AG04450 (cell line): ENCODE measurements around the gene CPXM2. TPM values are rescaled to one million over a fixed set of nuclear protein-coding genes. Genes with fewer than 3 reads are reported as not detected.

ENCODE experiments used
- CTCF ChIA-PET: fragments of 300-600, 350-600 bp; formaldehyde crosslinking; extraction: SDS; loops from one replicate; lab custom pipeline; 2022; ENCODE audit warnings: antibody characterized with exemption, inconsistent platforms; lab: Charles Lee
- POLR2A ChIA-PET: fragments of 350-600 bp; formaldehyde crosslinking; extraction: SDS; loops from one replicate; lab custom pipeline; 2021; ENCODE audit warnings: antibody characterized with exemption, inconsistent platforms; lab: Yijun Ruan, JAX
- DNase-seq: peaks from one replicate; pipeline ENCODE4 v3.0.0-alpha.2; 2011; ENCODE audit warnings: low read depth, low spot score
- H3K27ac ChIP-seq: one replicate; pipeline ENCODE4 v1.5.1; 2012; ENCODE audit warnings: low read depth, low read length, control low read depth
- H3K27me3 ChIP-seq: one replicate; pipeline ENCODE4 v1.6.0; 2012; ENCODE audit warnings: low read length; ENCODE audit not compliant: control insufficient read depth, insufficient read depth
- H3K4me3 ChIP-seq: 2 replicates; pipeline ENCODE4 v1.5.1; 2011; ENCODE audit warnings: mild to moderate bottlenecking, low read depth, low read length, control low read depth
- H3K9me3 ChIP-seq: 2 replicates; pipeline ENCODE4 v1.5.1; 2012; ENCODE audit warnings: low read length; ENCODE audit not compliant: control insufficient read depth, insufficient read depth
- polyA plus RNA-seq: library from polyadenylated mRNA; depleted of rRNA; stranded (reverse); fragments of >200 nt; gene quantifications from 2 replicates; pipeline ENCODE4 v1.2.3, GENCODE V29; 2011
- TF ChIP-seq, protein P1 (sequence below): IDR thresholded peaks from 2 replicates; pipeline ENCODE4 v1.5.1; 2011; ENCODE audit warnings: low read depth, low read length, control low read depth, inconsistent platforms

CPXM2 gene
- polyA plus RNA-seq, 1 experiment: not detected

- no peak for DNase-seq
- TF ChIP-seq, protein P1, sequence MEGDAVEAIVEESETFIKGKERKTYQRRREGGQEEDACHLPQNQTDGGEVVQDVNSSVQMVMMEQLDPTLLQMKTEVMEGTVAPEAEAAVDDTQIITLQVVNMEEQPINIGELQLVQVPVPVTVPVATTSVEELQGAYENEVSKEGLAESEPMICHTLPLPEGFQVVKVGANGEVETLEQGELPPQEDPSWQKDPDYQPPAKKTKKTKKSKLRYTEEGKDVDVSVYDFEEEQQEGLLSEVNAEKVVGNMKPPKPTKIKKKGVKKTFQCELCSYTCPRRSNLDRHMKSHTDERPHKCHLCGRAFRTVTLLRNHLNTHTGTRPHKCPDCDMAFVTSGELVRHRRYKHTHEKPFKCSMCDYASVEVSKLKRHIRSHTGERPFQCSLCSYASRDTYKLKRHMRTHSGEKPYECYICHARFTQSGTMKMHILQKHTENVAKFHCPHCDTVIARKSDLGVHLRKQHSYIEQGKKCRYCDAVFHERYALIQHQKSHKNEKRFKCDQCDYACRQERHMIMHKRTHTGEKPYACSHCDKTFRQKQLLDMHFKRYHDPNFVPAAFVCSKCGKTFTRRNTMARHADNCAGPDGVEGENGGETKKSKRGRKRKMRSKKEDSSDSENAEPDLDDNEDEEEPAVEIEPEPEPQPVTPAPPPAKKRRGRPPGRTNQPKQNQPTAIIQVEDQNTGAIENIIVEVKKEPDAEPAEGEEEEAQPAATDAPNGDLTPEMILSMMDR: no peak
- Histone ChIP-seq H3K9me3 (peaks cover 50% of the 10 kb centered on the region), H3K4me3 (no peak overlapping the region), H3K27me3 (no peaks in the 10 kb centered on the region), H3K27ac (no peak overlapping the region)
- ChIA-PET CTCF (interaction anchor here (0.6 kb wide), 1 partner anchor 582 kb away, joined by 3 read pairs; no protein-coding TSS in a partner anchor), POLR2A (no interaction called here)
Observed at GRCh38 chr10:123772645-123773508, 118.7 kb downstream of the CPXM2 start.

- CTCF ChIA-PET: no interaction called here
- Histone ChIP-seq H3K27me3 (no peaks in the 10 kb centered on the region), H3K4me3 (no peak overlapping the region), H3K9me3 (peaks cover 46% of the 10 kb centered on the region), H3K27ac (no peak overlapping the region)
- TF ChIP-seq, protein P1: no peak
- no peak for DNase-seq
- POLR2A ChIA-PET: no interaction called here
Observed at GRCh38 chr10:123771877-123772644, 119.5 kb downstream of the CPXM2 start.

- H3K27ac ChIP-seq: no peak overlapping the region
- H3K4me3 ChIP-seq: no peak overlapping the region
- peaks cover 48% of the 10 kb centered on the region for H3K9me3 ChIP-seq
- no peaks in the 10 kb centered on the region for H3K27me3 ChIP-seq
- TF ChIP-seq, protein P1: no peak
- POLR2A ChIA-PET: no interaction called here
- DNase-seq: no peak
- CTCF ChIA-PET: no interaction called here
Observed at GRCh38 chr10:123769647-123770046, 122.0 kb downstream of the CPXM2 start.

DNA sequence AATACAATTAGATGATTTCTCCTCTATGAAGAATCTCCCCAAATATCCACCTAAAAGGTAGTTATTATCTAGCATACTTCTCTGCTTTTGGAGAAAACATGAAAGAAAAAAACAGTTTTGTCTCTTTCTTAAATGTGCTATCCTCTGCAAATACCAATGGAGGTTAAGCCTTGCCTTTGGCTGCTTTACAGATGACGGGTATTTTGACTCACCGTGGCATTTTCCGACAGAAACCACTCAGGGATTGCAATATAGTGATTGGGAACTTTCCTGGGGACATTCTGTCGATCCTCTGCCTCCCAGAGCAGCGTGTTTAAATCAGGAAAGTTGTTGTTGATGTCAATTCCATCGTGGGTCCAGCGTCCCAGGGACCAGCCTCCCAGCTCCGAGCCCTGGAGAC is 124.8 kb downstream of the CPXM2 start:
- H3K9me3 ChIP-seq: peaks cover 43% of the 10 kb centered on the region
- DNase-seq: no peak
- ChIA-PET POLR2A (no interaction called here), CTCF (no interaction called here)
- no peaks in the 10 kb centered on the region for H3K27me3 ChIP-seq
- H3K4me3 ChIP-seq: no peak overlapping the region
- TF ChIP-seq, protein P1: no peak
- H3K27ac ChIP-seq: no peak overlapping the region

- ChIA-PET POLR2A (no interaction called here), CTCF (no interaction called here)
- TF ChIP-seq, protein P1: no peak
- no peak overlapping the region for H3K4me3 ChIP-seq
- DNase-seq: no peak
- peaks cover 47% of the 10 kb centered on the region for H3K9me3 ChIP-seq
- no peaks in the 10 kb centered on the region for H3K27me3 ChIP-seq
- H3K27ac ChIP-seq: no peak overlapping the region
Observed at GRCh38 chr10:123766012-123766411, 125.6 kb downstream of the CPXM2 start.
